ENCODE measurements around the gene ZFAND3.

DNA sequence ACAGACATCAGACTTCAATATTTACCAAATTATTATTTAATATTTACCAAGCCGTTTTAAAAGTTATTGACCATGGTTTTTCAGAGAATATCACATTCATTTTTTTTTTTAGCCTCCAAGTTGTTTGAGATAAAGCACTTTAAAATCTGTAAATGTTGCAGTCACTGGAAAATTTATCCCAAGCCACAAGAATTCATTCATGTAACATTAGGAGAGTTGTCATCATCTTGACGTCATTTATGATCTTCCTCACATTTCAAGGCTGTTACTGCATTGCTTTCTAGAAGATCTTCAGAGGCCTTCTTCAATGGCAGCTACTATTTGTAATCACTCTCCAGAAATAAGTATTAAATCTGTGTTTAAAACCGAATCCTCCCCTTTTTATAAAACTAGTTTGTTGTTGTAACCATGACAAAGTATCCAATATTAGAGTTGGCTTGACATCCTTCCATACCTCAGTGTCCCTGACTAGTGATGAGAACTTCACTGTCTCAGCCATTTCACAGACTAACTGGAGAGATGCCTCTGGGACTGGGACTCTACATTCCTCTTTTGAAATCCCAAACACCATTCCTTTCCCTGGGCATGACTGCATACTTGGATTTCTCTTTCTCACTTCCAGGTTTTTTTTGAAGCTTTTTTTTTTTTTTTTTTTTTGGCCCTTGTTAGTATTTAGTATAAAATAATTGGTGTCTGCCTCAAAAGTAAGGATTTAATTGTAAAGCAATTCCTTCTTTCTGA is 100.1 kb downstream of the ZFAND3 start:
- TF ChIP-seq NFIC (IDR thresholded peaks at IDR 0.05; ENCODE audit: low read depth, low read length) (no peak), EP300 (IDR thresholded peaks at IDR 0.05; ENCODE audit: borderline replicate concordance in 1 of 2, control insufficient read depth in 1 of 2, low read depth in 2 of 2, low read length in 2 of 2) (no peak), EGR1 (IDR thresholded peaks at IDR 0.05; ENCODE audit: borderline replicate concordance in 1 of 2, low read depth in 2 of 2, low read length in 2 of 2) (no peak), PML (IDR thresholded peaks at IDR 0.05; ENCODE audit: low read length) (no peak), YBX1 (IDR thresholded peaks at IDR 0.05) (no peak), KAT2A (conservative IDR thresholded peaks at IDR 0.05; ENCODE audit: control insufficient read depth, low read depth, low read length) (no peak), KDM1A (IDR thresholded peaks at IDR 0.05; ENCODE audit: borderline replicate concordance) (no peak), ZNF207 (IDR thresholded peaks at IDR 0.05; ENCODE audit: borderline replicate concordance) (no peak), POLR2A (IDR thresholded peaks at IDR 0.05; ENCODE audit: low read depth, low read length) (no peak)
- TF ChIP-seq, protein P1, sequence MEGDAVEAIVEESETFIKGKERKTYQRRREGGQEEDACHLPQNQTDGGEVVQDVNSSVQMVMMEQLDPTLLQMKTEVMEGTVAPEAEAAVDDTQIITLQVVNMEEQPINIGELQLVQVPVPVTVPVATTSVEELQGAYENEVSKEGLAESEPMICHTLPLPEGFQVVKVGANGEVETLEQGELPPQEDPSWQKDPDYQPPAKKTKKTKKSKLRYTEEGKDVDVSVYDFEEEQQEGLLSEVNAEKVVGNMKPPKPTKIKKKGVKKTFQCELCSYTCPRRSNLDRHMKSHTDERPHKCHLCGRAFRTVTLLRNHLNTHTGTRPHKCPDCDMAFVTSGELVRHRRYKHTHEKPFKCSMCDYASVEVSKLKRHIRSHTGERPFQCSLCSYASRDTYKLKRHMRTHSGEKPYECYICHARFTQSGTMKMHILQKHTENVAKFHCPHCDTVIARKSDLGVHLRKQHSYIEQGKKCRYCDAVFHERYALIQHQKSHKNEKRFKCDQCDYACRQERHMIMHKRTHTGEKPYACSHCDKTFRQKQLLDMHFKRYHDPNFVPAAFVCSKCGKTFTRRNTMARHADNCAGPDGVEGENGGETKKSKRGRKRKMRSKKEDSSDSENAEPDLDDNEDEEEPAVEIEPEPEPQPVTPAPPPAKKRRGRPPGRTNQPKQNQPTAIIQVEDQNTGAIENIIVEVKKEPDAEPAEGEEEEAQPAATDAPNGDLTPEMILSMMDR (IDR thresholded peaks at IDR 0.05 in 2 of 3, conservative IDR thresholded peaks at IDR 0.05 in 1 of 3; ENCODE audit: control insufficient read depth in 2 of 3, extremely low read depth in 1 of 3, insufficient read depth in 1 of 3, low read depth in 3 of 3, low read length in 3 of 3) = no peak
- TF ChIP-seq, protein P2, sequence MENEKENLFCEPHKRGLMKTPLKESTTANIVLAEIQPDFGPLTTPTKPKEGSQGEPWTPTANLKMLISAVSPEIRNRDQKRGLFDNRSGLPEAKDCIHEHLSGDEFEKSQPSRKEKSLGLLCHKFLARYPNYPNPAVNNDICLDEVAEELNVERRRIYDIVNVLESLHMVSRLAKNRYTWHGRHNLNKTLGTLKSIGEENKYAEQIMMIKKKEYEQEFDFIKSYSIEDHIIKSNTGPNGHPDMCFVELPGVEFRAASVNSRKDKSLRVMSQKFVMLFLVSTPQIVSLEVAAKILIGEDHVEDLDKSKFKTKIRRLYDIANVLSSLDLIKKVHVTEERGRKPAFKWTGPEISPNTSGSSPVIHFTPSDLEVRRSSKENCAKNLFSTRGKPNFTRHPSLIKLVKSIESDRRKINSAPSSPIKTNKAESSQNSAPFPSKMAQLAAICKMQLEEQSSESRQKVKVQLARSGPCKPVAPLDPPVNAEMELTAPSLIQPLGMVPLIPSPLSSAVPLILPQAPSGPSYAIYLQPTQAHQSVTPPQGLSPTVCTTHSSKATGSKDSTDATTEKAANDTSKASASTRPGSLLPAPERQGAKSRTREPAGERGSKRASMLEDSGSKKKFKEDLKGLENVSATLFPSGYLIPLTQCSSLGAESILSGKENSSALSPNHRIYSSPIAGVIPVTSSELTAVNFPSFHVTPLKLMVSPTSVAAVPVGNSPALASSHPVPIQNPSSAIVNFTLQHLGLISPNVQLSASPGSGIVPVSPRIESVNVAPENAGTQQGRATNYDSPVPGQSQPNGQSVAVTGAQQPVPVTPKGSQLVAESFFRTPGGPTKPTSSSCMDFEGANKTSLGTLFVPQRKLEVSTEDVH (IDR thresholded peaks at IDR 0.05; ENCODE audit: low read depth, partially characterized antibody) = no peak
